OCI-LY1 (cell line): Measurements from ENCODE around the gene ANKK1.

ENCODE experiments used
- H2AFZ ChIP-seq: fragments of 200-600 bp; sonication (generic), shearing (Covaris generic); 2 replicates; pipeline ENCODE4 v1.6.0; 2014; ENCODE audit warnings: antibody characterized with exemption, mild to moderate bottlenecking, low read length
- H3F3A ChIP-seq: fragments of 200-600 bp; sonication (generic), shearing (Covaris generic); 2 replicates; pipeline ENCODE4 v1.6.0; 2014; ENCODE audit warnings: mild to moderate bottlenecking, antibody characterized with exemption, low read length, moderate library complexity; ENCODE audit not compliant: insufficient read depth
- H3K27ac ChIP-seq: fragments of 200-600 bp; sonication (generic); 2 replicates; pipeline ENCODE4 v1.5.1; 2014; ENCODE audit warnings: low read length, mixed run types, mild to moderate bottlenecking, low read depth; ENCODE audit not compliant: poor library complexity, severe bottlenecking
- H3K27me3 ChIP-seq: fragments of 200-600 bp; sonication (generic); 2 replicates; pipeline ENCODE4 v1.6.0; 2014; ENCODE audit warnings: antibody characterized with exemption, mild to moderate bottlenecking, low read length, moderate library complexity; ENCODE audit not compliant: insufficient read depth
- H3K36me3 ChIP-seq: fragments of 200-600 bp; sonication (generic); 2 replicates; pipeline ENCODE4 v1.6.1; 2014; ENCODE audit warnings: mild to moderate bottlenecking, antibody characterized with exemption, low read length, moderate library complexity, mixed read lengths; ENCODE audit not compliant: insufficient read depth
- H3K4me1 ChIP-seq: fragments of 200-600 bp; sonication (generic); 2 replicates; pipeline ENCODE4 v1.5.1; 2014; ENCODE audit warnings: mild to moderate bottlenecking, low read length, moderate library complexity; ENCODE audit not compliant: insufficient read depth, severe bottlenecking
- H3K4me2 ChIP-seq: fragments of 200-600 bp; sonication (generic), shearing (Covaris generic); 2 replicates; pipeline ENCODE4 v1.6.1; 2014; ENCODE audit warnings: low read length
- H3K4me3 ChIP-seq: fragments of 200-600 bp; sonication (generic); 2 replicates; pipeline ENCODE4 v1.5.1; 2014; ENCODE audit warnings: low read length, low read depth, mild to moderate bottlenecking, mixed read lengths; ENCODE audit not compliant: poor library complexity, severe bottlenecking
- H3K79me2 ChIP-seq: fragments of 200-600 bp; shearing (Covaris generic); 2 replicates; pipeline ENCODE4 v1.6.1; 2016; ENCODE audit warnings: mixed run types, low read length, mixed read lengths; ENCODE audit not compliant: insufficient read depth
- H3K9ac ChIP-seq: fragments of 200-600 bp; sonication (generic), shearing (Covaris generic); 2 replicates; pipeline ENCODE4 v1.6.1; 2014; ENCODE audit warnings: mild to moderate bottlenecking, low read length, mixed read lengths
- H3K9me2 ChIP-seq: fragments of 200-600 bp; sonication (generic), shearing (Covaris generic); 2 replicates; pipeline ENCODE4 v1.6.1; 2014; ENCODE audit warnings: low read depth, mild to moderate bottlenecking, low read length, mixed read lengths
- H3K9me3 ChIP-seq: fragments of 200-600 bp; shearing (Covaris generic); 2 replicates; pipeline ENCODE4 v1.6.1; 2014; ENCODE audit warnings: low read length, mixed read lengths
- H4K20me1 ChIP-seq: fragments of 200-600 bp; sonication (generic), shearing (Covaris generic); 2 replicates; pipeline ENCODE4 v1.6.0; 2016; ENCODE audit warnings: mild to moderate bottlenecking, low read length; ENCODE audit not compliant: insufficient read depth
- CTCF ChIP-seq: fragments of 200-600 bp; sonication (generic), shearing (Covaris generic); IDR thresholded peaks from 2 replicates; pipeline ENCODE4 v1.5.1; 2017; ENCODE audit warnings: mild to moderate bottlenecking, antibody characterized with exemption, low read length, moderate library complexity, mixed read lengths
- EZH2 ChIP-seq: fragments of 200-600 bp; sonication (generic), shearing (Covaris generic); IDR thresholded peaks from 2 replicates; pipeline ENCODE4 v1.8.0; 2017; ENCODE audit warnings: borderline replicate concordance, mixed run types, mild to moderate bottlenecking, antibody characterized with exemption, low read length, moderate library complexity, mixed read lengths

ANKK1 gene

GRCh38 chr11:113375402-113375801 lies 12.2 kb upstream of the ANKK1 start:
- H3K4me1 ChIP-seq = no peaks in the 10 kb centered on the region
- H3K27ac ChIP-seq = no peak overlapping the region
- no peaks in the 10 kb centered on the region for H4K20me1 ChIP-seq
- H3K9ac ChIP-seq = no peak overlapping the region
- no peaks in the 10 kb centered on the region for H3F3A ChIP-seq
- H3K79me2 ChIP-seq = no peaks in the 10 kb centered on the region
- no peaks in the 10 kb centered on the region for H3K36me3 ChIP-seq
- H3K9me2 ChIP-seq = no peaks in the 10 kb centered on the region
- no peaks in the 10 kb centered on the region for H3K27me3 ChIP-seq
- no peak overlapping the region for H3K4me3 ChIP-seq
- no peak for TF ChIP-seq EZH2
- no peak overlapping the region for H3K4me2 ChIP-seq
- no peak overlapping the region for H2AFZ ChIP-seq
- H3K9me3 ChIP-seq = no peaks in the 10 kb centered on the region

GRCh38 chr11:113376156-113376555 lies 11.4 kb upstream of the ANKK1 start:
- Histone ChIP-seq H3K79me2 (no peaks in the 10 kb centered on the region), H2AFZ (no peak overlapping the region), H4K20me1 (no peaks in the 10 kb centered on the region), H3K9me3 (no peaks in the 10 kb centered on the region), H3K9ac (no peak overlapping the region), H3K4me2 (no peak overlapping the region), H3K27me3 (no peaks in the 10 kb centered on the region), H3K27ac (no peak overlapping the region), H3K36me3 (no peaks in the 10 kb centered on the region), H3K4me1 (no peaks in the 10 kb centered on the region), H3K9me2 (no peaks in the 10 kb centered on the region), H3F3A (no peaks in the 10 kb centered on the region), H3K4me3 (no peak overlapping the region)
- no peak for TF ChIP-seq EZH2
- no peak for TF ChIP-seq CTCF

- no peak overlapping the region for H3K4me3 ChIP-seq
- no peak overlapping the region for H3K27ac ChIP-seq
- H3K4me2 ChIP-seq = no peak overlapping the region
- no peak overlapping the region for H3K9ac ChIP-seq
- no peaks in the 10 kb centered on the region for H3K27me3 ChIP-seq
- H2AFZ ChIP-seq = no peak overlapping the region
- no peaks in the 10 kb centered on the region for H3K36me3 ChIP-seq
- H3K4me1 ChIP-seq = no peaks in the 10 kb centered on the region
- no peaks in the 10 kb centered on the region for H4K20me1 ChIP-seq
- H3F3A ChIP-seq = no peaks in the 10 kb centered on the region
- no peaks in the 10 kb centered on the region for H3K9me3 ChIP-seq
- no peaks in the 10 kb centered on the region for H3K9me2 ChIP-seq
- H3K79me2 ChIP-seq = no peaks in the 10 kb centered on the region
- no peak for TF ChIP-seq CTCF
- no peak for TF ChIP-seq EZH2
These were observed 9.7 kb upstream of the ANKK1 start for GRCh38 chr11:113377681-113378412.

- no peak for TF ChIP-seq EZH2
- no peak for TF ChIP-seq CTCF
- H3K27ac ChIP-seq = no peak overlapping the region
These were observed 8.9 kb upstream of the ANKK1 start for GRCh38 chr11:113378692-113379091.

More at GRCh38 chr11:113378692-113379091, 8.9 kb upstream of the ANKK1 start:
- Histone ChIP-seq H3K4me2 (no peak overlapping the region), H3K4me3 (no peak overlapping the region), H4K20me1 (no peaks in the 10 kb centered on the region), H3K27me3 (no peaks in the 10 kb centered on the region), H3K9ac (no peak overlapping the region), H3K79me2 (no peaks in the 10 kb centered on the region), H3K36me3 (no peaks in the 10 kb centered on the region), H3K9me3 (no peaks in the 10 kb centered on the region), H3F3A (no peaks in the 10 kb centered on the region), H2AFZ (no peak overlapping the region), H3K9me2 (no peaks in the 10 kb centered on the region), H3K4me1 (no peaks in the 10 kb centered on the region)
